ENCODE results near the gene BSN.

Gene BSN

DNA sequence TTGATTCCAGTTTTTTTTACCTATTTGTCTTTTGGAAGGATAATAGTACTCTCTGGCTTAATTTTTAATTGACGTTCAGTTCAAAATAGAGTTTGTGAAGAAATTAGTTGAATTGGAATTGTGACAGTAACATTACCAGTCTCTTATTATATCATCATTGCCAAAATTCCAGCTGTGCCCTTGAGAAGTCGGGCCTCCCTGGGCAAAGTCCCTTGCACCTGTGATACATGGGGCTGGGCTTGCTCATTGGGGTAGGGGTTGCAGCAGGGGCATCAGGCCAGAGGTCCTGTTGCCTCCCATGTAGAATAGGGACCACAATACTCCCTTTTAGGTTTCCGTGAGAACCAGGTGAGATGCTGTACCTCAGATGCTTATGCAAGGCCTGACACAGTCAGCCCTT lies 92.0 kb downstream of the BSN start:
- Histone ChIP-seq H3K4me1 (peaks cover 0 to 17% (median 7%) of the 10 kb centered on the region in 4 donors), H3K9me3 (no peaks in the 10 kb centered on the region), H3K36me3 (no peaks in the 10 kb centered on the region), H3K27me3 (no peaks in the 10 kb centered on the region), H3K27ac (no peak overlapping the region), H3K4me3 (no peak overlapping the region)
- no peak for DNase-seq
- intact Hi-C loops (cut with DNase I; ENCODE audit: low total_unique reads): no loop called here
- TF ChIP-seq, protein P1, sequence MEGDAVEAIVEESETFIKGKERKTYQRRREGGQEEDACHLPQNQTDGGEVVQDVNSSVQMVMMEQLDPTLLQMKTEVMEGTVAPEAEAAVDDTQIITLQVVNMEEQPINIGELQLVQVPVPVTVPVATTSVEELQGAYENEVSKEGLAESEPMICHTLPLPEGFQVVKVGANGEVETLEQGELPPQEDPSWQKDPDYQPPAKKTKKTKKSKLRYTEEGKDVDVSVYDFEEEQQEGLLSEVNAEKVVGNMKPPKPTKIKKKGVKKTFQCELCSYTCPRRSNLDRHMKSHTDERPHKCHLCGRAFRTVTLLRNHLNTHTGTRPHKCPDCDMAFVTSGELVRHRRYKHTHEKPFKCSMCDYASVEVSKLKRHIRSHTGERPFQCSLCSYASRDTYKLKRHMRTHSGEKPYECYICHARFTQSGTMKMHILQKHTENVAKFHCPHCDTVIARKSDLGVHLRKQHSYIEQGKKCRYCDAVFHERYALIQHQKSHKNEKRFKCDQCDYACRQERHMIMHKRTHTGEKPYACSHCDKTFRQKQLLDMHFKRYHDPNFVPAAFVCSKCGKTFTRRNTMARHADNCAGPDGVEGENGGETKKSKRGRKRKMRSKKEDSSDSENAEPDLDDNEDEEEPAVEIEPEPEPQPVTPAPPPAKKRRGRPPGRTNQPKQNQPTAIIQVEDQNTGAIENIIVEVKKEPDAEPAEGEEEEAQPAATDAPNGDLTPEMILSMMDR (IDR thresholded peaks at IDR 0.05): no peak

DNA sequence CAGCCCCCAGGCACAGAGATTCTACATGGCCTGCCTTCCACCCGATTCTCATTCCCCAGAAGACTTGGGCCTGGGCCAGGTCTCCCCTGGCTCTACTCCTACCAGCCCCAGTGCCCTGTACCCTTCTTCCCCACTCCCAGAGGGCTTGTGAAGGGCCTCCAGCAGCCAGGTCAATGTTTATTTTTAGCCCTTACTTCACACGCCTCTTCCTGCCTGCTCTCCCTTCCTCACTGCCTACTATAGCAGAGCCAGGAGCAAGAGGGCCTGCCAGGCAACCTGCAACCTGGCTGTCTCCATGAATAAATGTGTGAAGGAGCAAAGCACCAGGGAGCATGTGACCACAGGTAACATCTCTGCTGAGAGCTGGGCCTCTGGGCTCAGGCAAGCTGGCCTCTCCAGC lies 93.5 kb downstream of the BSN start:
- Histone ChIP-seq H3K27me3 (no peaks in the 10 kb centered on the region), H3K4me1 (peaks cover 0 to 13% (median 7%) of the 10 kb centered on the region in 4 donors), H3K27ac (no peak overlapping the region), H3K4me3 (no peak overlapping the region), H3K9me3 (no peaks in the 10 kb centered on the region), H3K36me3 (peaks cover 0 to 10% (median 0%) of the 10 kb centered on the region in 3 donors)
- intact Hi-C loops (cut with DNase I; ENCODE audit: low total_unique reads): no loop called here
- TF ChIP-seq, protein P1 (IDR thresholded peaks at IDR 0.05): no peak
- no peak for DNase-seq

DNA sequence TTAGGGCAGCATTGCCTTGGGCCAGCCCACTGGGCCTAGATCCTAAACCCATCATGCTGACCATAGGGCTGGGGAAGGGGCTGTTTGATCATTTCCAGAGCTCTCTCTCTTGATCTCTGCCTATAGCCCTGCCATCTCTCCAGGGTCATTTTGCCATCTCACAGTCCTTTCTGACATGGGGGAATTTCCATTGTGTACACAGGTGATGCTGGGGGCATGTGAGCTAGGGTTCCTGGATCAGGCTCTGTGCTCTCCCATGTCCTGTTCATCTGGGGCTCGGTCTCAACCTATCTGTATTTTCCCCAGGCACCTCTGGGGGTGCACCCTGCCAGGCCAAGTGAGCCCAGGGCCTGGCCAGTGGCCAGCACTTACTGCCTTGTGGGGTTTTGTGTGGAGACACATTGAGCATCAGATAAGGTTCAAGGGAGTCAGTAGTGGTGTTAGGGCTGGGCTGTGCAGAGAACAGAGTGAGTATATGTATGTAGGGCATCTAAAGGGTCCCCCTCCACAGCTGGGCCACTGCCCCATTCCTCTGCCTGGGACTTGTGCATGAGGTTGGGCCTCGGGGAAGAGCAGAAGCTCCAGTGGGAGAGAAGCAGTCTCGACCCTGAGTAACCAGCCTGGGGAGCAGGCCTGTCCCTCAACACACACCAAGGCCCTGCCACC lies 94.2 kb downstream of the BSN start:
- Histone ChIP-seq H3K4me3 (no peak overlapping the region), H3K4me1 (peaks cover 0 to 13% (median 7%) of the 10 kb centered on the region in 4 donors), H3K27ac (no peak overlapping the region), H3K9me3 (no peaks in the 10 kb centered on the region), H3K27me3 (no peaks in the 10 kb centered on the region), H3K36me3 (peaks cover 0 to 13% (median 0%) of the 10 kb centered on the region in 3 donors)
- TF ChIP-seq, protein P1 (IDR thresholded peaks at IDR 0.05): no peak
- intact Hi-C loops (cut with DNase I; ENCODE audit: low total_unique reads): no loop called here
- DNase-seq: no peak

DNA sequence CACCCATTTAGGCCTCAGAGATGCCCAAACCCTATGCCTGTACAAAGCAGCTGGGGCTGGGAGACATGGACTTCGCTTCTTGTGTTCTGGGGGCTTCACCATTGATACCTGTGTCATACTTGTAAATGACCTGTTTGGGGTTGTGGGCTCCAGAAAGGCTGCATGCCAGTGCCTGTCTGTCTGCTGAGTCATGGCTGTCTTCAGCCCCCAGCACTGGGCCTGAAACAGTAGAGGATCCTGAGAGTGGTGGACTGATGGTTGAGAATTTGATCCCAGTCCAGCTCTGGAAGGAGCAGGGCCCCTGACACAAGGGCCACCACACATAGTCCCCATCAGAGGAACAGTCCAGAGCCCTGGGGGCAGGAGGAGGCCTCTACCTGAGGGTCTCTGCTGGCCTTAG lies 95.3 kb downstream of the BSN start:
- peaks cover 0 to 13% (median 7%) of the 10 kb centered on the region in 4 donors for H3K4me1 ChIP-seq
- TF ChIP-seq, protein P1 (IDR thresholded peaks at IDR 0.05): no peak
- H3K27ac ChIP-seq: no peak overlapping the region
- DNase-seq: no peak
- no peaks in the 10 kb centered on the region for H3K9me3 ChIP-seq
- H3K27me3 ChIP-seq: no peaks in the 10 kb centered on the region
- H3K36me3 ChIP-seq: peaks cover 0 to 13% (median 0%) of the 10 kb centered on the region in 3 donors
- H3K4me3 ChIP-seq: no peak overlapping the region
- intact Hi-C loops (cut with DNase I; ENCODE audit: low total_unique reads): no loop called here

DNA sequence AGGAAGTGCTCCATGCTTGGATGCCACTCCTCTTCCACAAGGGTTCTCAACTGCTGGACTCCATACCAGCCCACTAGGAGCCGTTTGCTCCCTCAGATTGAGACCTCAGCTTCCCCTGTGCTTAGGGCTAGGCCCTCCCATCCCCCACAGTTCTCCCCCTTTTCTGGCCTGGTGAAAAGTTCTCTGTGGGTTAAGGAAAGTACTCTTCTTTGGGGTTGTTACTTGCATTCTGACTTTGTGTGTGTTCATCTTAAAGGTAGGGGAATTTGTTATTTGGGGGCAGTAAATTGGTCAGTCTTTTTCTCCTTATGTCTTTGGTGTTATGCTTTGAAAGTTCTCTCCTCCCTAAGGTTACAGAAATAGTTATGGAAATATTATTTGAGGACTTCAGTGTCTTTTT lies 95.9 kb downstream of the BSN start:
- Histone ChIP-seq H3K4me3 (no peak overlapping the region), H3K27me3 (no peaks in the 10 kb centered on the region), H3K36me3 (peaks cover 0 to 13% (median 0%) of the 10 kb centered on the region in 3 donors), H3K4me1 (peaks cover 0 to 13% (median 7%) of the 10 kb centered on the region in 4 donors), H3K9me3 (no peaks in the 10 kb centered on the region), H3K27ac (no peak overlapping the region)
- DNase-seq: no peak
- intact Hi-C loops (cut with DNase I; ENCODE audit: low total_unique reads): no loop called here
- TF ChIP-seq, protein P1 (IDR thresholded peaks at IDR 0.05): no peak

Data from tibial artery (tissue), 4 donors.